ENCODE data around the gene HNRNPLL. TPM values are rescaled to one million over a fixed set of nuclear protein-coding genes. Genes with fewer than 3 reads are reported as not detected.
A peak's percentile ranks its signal among the peaks of the same experiment; 100 is the strongest.

The HNRNPLL gene
- total and polyA plus RNA-seq, 10 donors = 4.8 to 53.4 (median 33.9) TPM

GRCh38 chr2:38584881-38585280, 17.8 kb downstream of the HNRNPLL start:
- Histone ChIP-seq H3K36me3 (peaks cover 0 to 52% (median 8%) of the 10 kb centered on the region in 6 donors), H3K9me3 (no peaks in the 10 kb centered on the region), H3K4me3 (no peak overlapping the region), H3K27me3 (replicated peaks in 1 of 7) (no peaks in the 10 kb centered on the region), H3K4me1 (peaks cover 0 to 73% (median 13%) of the 10 kb centered on the region in 6 donors), H3K27ac (no peak overlapping the region)
- no peak for TF ChIP-seq CTCF (IDR thresholded peaks at IDR 0.05 in 8 of 11, conservative IDR thresholded peaks at IDR 0.05 in 3 of 11)
- no peak for TF ChIP-seq POLR2A (IDR thresholded peaks at IDR 0.05)
- no peak for TF ChIP-seq POLR2AphosphoS5 (IDR thresholded peaks at IDR 0.05)
- intact Hi-C loops (cut with DNase I; ENCODE audit: low total_unique reads) = loop anchor here (5.0 kb wide), 1 partner anchor 147 kb away; no protein-coding TSS in a partner anchor
- DNase-seq = no peak
- WGBS, 5 donors = 91 to 98% (median 94%) methylated on average over 1 of the region's 1 CpG

GRCh38 chr2:38583994-38584393, 18.7 kb downstream of the HNRNPLL start:
- Histone ChIP-seq H3K36me3 (peaks cover 0 to 56% (median 8%) of the 10 kb centered on the region in 6 donors), H3K4me1 (peaks cover 0 to 65% (median 13%) of the 10 kb centered on the region in 6 donors), H3K27me3 (replicated peaks in 1 of 7) (no peaks in the 10 kb centered on the region), H3K9me3 (no peaks in the 10 kb centered on the region), H3K4me3 (no peak overlapping the region), H3K27ac (no peak overlapping the region)
- intact Hi-C loops (cut with DNase I; ENCODE audit: low total_unique reads) = loop anchor here (5.0 kb wide), 1 partner anchor 148 kb away; no protein-coding TSS in a partner anchor
- no peak for TF ChIP-seq POLR2AphosphoS5 (IDR thresholded peaks at IDR 0.05)
- no peak for TF ChIP-seq CTCF (IDR thresholded peaks at IDR 0.05 in 8 of 11, conservative IDR thresholded peaks at IDR 0.05 in 3 of 11)
- no peak for TF ChIP-seq POLR2A (IDR thresholded peaks at IDR 0.05)
- WGBS, 5 donors = 84 to 95% (median 90%) methylated on average over 5 of the region's 5 CpGs
- no peak for DNase-seq

GRCh38 chr2:38583524-38583923, 19.2 kb downstream of the HNRNPLL start:
- intact Hi-C loops (cut with DNase I; ENCODE audit: low total_unique reads) = loop anchor here (5.0 kb wide), 1 partner anchor 149 kb away; no protein-coding TSS in a partner anchor
- Histone ChIP-seq H3K4me3 (no peak overlapping the region), H3K36me3 (peaks cover 0 to 56% (median 8%) of the 10 kb centered on the region in 6 donors), H3K4me1 (peaks cover 0 to 60% (median 13%) of the 10 kb centered on the region in 6 donors), H3K27me3 (replicated peaks in 1 of 7) (no peaks in the 10 kb centered on the region), H3K27ac (no peak overlapping the region), H3K9me3 (no peaks in the 10 kb centered on the region)
- DNase-seq = no peak
- no peak for TF ChIP-seq POLR2AphosphoS5 (IDR thresholded peaks at IDR 0.05)
- no peak for TF ChIP-seq POLR2A (IDR thresholded peaks at IDR 0.05)
- TF ChIP-seq CTCF (IDR thresholded peaks at IDR 0.05 in 8 of 11, conservative IDR thresholded peaks at IDR 0.05 in 3 of 11) = no peak
- WGBS, 5 donors = 80 to 92% (median 88%) methylated on average over 3 of the region's 3 CpGs

- peaks cover 0 to 60% (median 10%) of the 10 kb centered on the region in 6 donors for H3K36me3 ChIP-seq
- no peak for TF ChIP-seq POLR2AphosphoS5 (IDR thresholded peaks at IDR 0.05)
- peak; percentile 43 to 74 (median 67) for TF ChIP-seq CTCF (IDR thresholded peaks at IDR 0.05 in 8 of 11, conservative IDR thresholded peaks at IDR 0.05 in 3 of 11)
- TF ChIP-seq POLR2A (IDR thresholded peaks at IDR 0.05) = no peak
- WGBS, 5 donors = 62 to 69% (median 64%) methylated on average over 9 of the region's 9 CpGs
Measured at GRCh38 chr2:38581193-38582147, 21.3 kb downstream of the HNRNPLL start.

More at GRCh38 chr2:38581193-38582147, 21.3 kb downstream of the HNRNPLL start:
- Histone ChIP-seq H3K27me3 (replicated peaks in 1 of 7) (no peaks in the 10 kb centered on the region), H3K4me3 (no peak overlapping the region), H3K27ac (no peak overlapping the region), H3K4me1 (peaks cover 0 to 39% (median 9%) of the 10 kb centered on the region in 6 donors), H3K9me3 (no peaks in the 10 kb centered on the region)
- DNase-seq = no peak
- intact Hi-C loops (cut with DNase I; ENCODE audit: low total_unique reads) = loop anchor here (5.0 kb wide), 1 partner anchor 151 kb away; no protein-coding TSS in a partner anchor
